Measurements from ENCODE around the gene TLR7. TPM values are rescaled to one million over a fixed set of nuclear protein-coding genes. Genes with fewer than 3 reads are reported as not detected.
A peak's percentile ranks its signal among the peaks of the same experiment; 100 is the strongest.

TLR7 gene
- total RNA-seq, result not detected in 2 replicates

DNA sequence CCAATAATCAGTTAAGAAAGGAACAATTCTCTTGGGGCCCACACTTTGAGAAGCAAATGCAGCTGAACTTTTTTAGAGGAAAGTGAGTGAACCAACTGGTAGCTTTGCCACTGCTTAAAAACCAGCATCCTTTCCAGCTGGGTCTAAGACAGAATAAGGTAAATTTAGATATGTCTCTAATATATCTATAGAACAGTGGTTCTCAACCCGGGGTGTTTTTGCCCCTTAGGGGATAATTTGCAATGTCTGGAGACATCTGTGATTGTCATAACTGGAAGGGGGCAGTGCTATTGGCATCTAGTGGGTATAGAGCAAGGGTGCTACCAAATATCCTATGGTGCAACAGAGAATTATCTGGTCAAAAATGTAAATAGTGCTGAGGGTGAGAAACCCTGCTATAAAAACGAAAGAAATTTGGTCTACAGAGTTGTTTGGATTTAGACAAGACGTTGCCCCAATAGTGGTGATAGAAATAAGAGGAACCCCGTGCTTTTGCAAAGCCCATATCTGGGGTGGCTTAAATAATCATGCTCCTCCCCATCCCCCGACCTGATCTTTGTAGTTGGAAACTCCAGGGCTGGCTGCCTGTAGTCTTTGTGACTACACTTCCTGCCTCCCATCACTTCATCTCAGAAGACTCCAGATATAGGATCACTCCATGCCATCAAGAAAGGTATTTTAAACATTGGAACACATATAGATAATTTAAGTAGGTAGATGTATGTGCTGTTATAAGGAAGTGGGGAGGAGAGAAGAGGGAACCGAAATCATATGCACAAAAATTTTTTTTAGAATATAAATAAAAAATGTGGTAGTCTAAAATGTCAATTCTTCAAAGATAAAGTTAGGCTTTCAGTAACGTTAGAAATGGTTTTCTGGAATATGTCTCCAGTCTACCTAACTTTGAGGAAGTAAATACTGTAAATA is at the start of gene TLR7:
TSS of gene TLR7 (plus strand) at position 622 of the 927 bp plus-strand sequence. CDS start 507 bp downstream, outside the sequence.
- TF ChIP-seq, protein P1, sequence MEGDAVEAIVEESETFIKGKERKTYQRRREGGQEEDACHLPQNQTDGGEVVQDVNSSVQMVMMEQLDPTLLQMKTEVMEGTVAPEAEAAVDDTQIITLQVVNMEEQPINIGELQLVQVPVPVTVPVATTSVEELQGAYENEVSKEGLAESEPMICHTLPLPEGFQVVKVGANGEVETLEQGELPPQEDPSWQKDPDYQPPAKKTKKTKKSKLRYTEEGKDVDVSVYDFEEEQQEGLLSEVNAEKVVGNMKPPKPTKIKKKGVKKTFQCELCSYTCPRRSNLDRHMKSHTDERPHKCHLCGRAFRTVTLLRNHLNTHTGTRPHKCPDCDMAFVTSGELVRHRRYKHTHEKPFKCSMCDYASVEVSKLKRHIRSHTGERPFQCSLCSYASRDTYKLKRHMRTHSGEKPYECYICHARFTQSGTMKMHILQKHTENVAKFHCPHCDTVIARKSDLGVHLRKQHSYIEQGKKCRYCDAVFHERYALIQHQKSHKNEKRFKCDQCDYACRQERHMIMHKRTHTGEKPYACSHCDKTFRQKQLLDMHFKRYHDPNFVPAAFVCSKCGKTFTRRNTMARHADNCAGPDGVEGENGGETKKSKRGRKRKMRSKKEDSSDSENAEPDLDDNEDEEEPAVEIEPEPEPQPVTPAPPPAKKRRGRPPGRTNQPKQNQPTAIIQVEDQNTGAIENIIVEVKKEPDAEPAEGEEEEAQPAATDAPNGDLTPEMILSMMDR (IDR thresholded peaks at IDR 0.05; ENCODE audit: insufficient read depth, low read length, severe bottlenecking), result no peak
- DNase-seq (ENCODE audit: low read depth) (no peak), FAIRE-seq (no peak)
- H3K4me3 ChIP-seq (ENCODE audit: low read depth, low read length), result no peak within 1 kb of the TSS
- no peaks in the 10 kb centered on the region for H3K27me3 ChIP-seq (ENCODE audit: control insufficient read depth, insufficient read depth, low read length)
- no peaks in the 10 kb centered on the region for H3K36me3 ChIP-seq (ENCODE audit: control insufficient read depth, insufficient read depth, low read length)

DNA sequence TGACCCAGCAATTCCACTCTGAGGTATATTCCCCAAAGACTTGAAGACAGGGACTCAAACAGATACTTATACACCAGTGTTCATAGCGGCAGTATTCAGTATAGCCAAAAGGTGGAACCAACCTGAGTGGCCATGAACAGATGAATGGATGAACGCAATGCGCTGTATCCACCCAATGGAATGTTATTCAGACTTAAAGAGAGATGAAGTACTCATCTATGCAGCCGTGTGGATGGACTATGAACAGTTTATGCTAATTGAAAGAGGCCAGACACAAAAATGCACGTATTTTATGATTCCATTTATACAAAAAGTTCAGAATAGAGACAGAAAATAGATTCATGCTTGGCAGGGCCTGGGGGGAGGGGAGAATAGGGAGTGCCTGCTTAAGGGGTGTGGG is 49.3 kb upstream of the TLR7 start:
- Histone ChIP-seq H3K4me3 (ENCODE audit: low read depth, low read length) (no peak overlapping the region), H3K36me3 (ENCODE audit: control insufficient read depth, insufficient read depth, low read length) (peaks cover 3% of the 10 kb centered on the region), H3K27me3 (ENCODE audit: control insufficient read depth, insufficient read depth, low read length) (no peaks in the 10 kb centered on the region)
- DNase-seq (ENCODE audit: low read depth), result no peak
- TF ChIP-seq, protein P1 (IDR thresholded peaks at IDR 0.05; ENCODE audit: insufficient read depth, low read length, severe bottlenecking), result no peak
- no peak for FAIRE-seq

GRCh38 chrX:12819222-12819621 is 47.6 kb upstream of the TLR7 start:
- Histone ChIP-seq H3K36me3 (ENCODE audit: control insufficient read depth, insufficient read depth, low read length) (peaks cover 3% of the 10 kb centered on the region), H3K4me3 (ENCODE audit: low read depth, low read length) (no peak overlapping the region), H3K27me3 (ENCODE audit: control insufficient read depth, insufficient read depth, low read length) (no peaks in the 10 kb centered on the region)
- TF ChIP-seq, protein P1 (IDR thresholded peaks at IDR 0.05; ENCODE audit: insufficient read depth, low read length, severe bottlenecking), result no peak
- DNase-seq (ENCODE audit: low read depth), result peak; percentile 80
- FAIRE-seq, result peak; percentile 18

GRCh38 chrX:12820737-12821136 is 46.1 kb upstream of the TLR7 start:
- DNase-seq (ENCODE audit: low read depth), result no peak
- no peak for FAIRE-seq
- Histone ChIP-seq H3K4me3 (ENCODE audit: low read depth, low read length) (no peak overlapping the region), H3K27me3 (ENCODE audit: control insufficient read depth, insufficient read depth, low read length) (no peaks in the 10 kb centered on the region), H3K36me3 (ENCODE audit: control insufficient read depth, insufficient read depth, low read length) (peaks cover 3% of the 10 kb centered on the region)
- TF ChIP-seq, protein P1 (IDR thresholded peaks at IDR 0.05; ENCODE audit: insufficient read depth, low read length, severe bottlenecking), result no peak

DNA sequence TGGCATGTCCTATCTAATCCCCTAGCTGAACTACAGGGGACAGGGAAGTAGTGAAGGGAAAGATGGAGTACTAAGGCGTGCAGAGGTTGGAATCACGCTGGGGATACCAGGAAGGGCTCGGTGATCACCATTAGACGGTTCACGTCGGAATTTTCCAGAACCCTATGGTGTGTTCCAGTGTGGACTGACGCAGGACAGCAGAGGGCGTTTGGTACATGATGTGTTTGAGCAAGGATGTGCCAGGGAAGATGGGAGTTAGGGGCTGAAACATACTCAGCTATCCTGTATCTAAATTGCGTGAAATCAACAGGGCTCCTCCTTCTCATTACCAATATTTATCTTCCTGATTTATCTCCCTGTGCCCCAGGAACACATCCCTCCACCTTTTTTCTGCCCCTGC is 41.9 kb upstream of the TLR7 start:
- no peak for DNase-seq (ENCODE audit: low read depth)
- TF ChIP-seq, protein P1 (IDR thresholded peaks at IDR 0.05; ENCODE audit: insufficient read depth, low read length, severe bottlenecking), result no peak
- Histone ChIP-seq H3K27me3 (ENCODE audit: control insufficient read depth, insufficient read depth, low read length) (no peaks in the 10 kb centered on the region), H3K36me3 (ENCODE audit: control insufficient read depth, insufficient read depth, low read length) (peaks cover 3% of the 10 kb centered on the region), H3K4me3 (ENCODE audit: low read depth, low read length) (no peak overlapping the region)
- FAIRE-seq, result no peak
